Upper lobe of right lung (tissue), 1 donor: Measurements from ENCODE around the gene CDK10. TPM values are rescaled to one million over a fixed set of nuclear protein-coding genes. Genes with fewer than 3 reads are reported as not detected.
"Not testable (repeated sequence)": the region's sequence is repeated elsewhere in the genome, so short reads cannot be mapped to it uniquely, and the experiment has no call there.

Experiments
- ATAC-seq: fragments of 200-7000 bp; cut with Tn5 transposase; one replicate; pipeline ENCODE4 v1.9.1; 2020; ENCODE audit warnings: mild to moderate bottlenecking, moderate library complexity
- DNase-seq: peaks from one replicate; pipeline ENCODE4 v3.0.0-alpha.2; 2020
- H3K27ac ChIP-seq: fragments of 200-600 bp; one replicate; pipeline ENCODE4 v1.8.0; 2022
- H3K27me3 ChIP-seq: fragments of 200-600 bp; one replicate; pipeline ENCODE4 v1.8.0; 2022; ENCODE audit warnings: mild to moderate bottlenecking
- H3K36me3 ChIP-seq: fragments of 200-600 bp; one replicate; pipeline ENCODE4 v1.8.0; 2022
- H3K4me1 ChIP-seq: fragments of 200-600 bp; one replicate; pipeline ENCODE4 v1.8.0; 2022
- H3K4me3 ChIP-seq: fragments of 200-600 bp; one replicate; pipeline ENCODE4 v1.8.0; 2022; ENCODE audit warnings: mild to moderate bottlenecking
- H3K9me3 ChIP-seq: fragments of 200-600 bp; one replicate; pipeline ENCODE4 v1.8.0; 2022
- CTCF ChIP-seq: fragments of 200-600 bp; IDR thresholded peaks from one replicate; pipeline ENCODE4 v1.8.0; 2022; ENCODE audit warnings: antibody characterized with exemption
- intact Hi-C: fragments of 100-400 bp; cut with DNase I; formaldehyde crosslinking; loops from one replicate; pipeline ENCODE4 v1.11.0; 2022
- total RNA-seq: library from RNA; stranded (reverse); fragmentation: NEBNext Ultra II Directional; extraction: Animal tissue kit (Norgen Biotek cat#: 25700); gene quantifications from one replicate; pipeline ENCODE4 v1.2.1, GENCODE V29; 2021
- donor health status: DM: no; HTN: yes; CAD: no; lungs with severe emphysema.

CDK10 gene
- total RNA-seq, 1 donor from 2014 or later, result 81.5 TPM

GRCh38 chr16:89658221-89658879, 28.1 kb upstream of the CDK10 start:
- Histone ChIP-seq H3K4me3 (peak overlapping the region; percentile 97), H3K27me3 (no peaks in the 10 kb centered on the region), H3K4me1 (peaks cover 25% of the 10 kb centered on the region), H3K27ac (peak overlapping the region; percentile 88), H3K9me3 (no peaks in the 10 kb centered on the region), H3K36me3 (peaks cover 17% of the 10 kb centered on the region)
- intact Hi-C loops, result no loop called here
- DNase-seq, result no peak
- no peak for TF ChIP-seq CTCF
- peak; percentile 2 for ATAC-seq

- intact Hi-C loops, result no loop called here
- no peak for ATAC-seq
- no peak for TF ChIP-seq CTCF
Observed at GRCh38 chr16:89660146-89660545, 26.3 kb upstream of the CDK10 start.

GRCh38 chr16:89661215-89661614, 25.3 kb upstream of the CDK10 start:
- Histone ChIP-seq H3K4me1 (peaks cover 21% of the 10 kb centered on the region), H3K36me3 (peaks cover 20% of the 10 kb centered on the region), H3K27ac (no peak overlapping the region), H3K9me3 (no peaks in the 10 kb centered on the region), H3K27me3 (no peaks in the 10 kb centered on the region), H3K4me3 (no peak overlapping the region)
- DNase-seq (no peak), ATAC-seq (no peak)
- intact Hi-C loops, result no loop called here
- TF ChIP-seq CTCF, result no peak

More at GRCh38 chr16:89660146-89660545, 26.3 kb upstream of the CDK10 start:
- no peak for DNase-seq
- Histone ChIP-seq H3K4me1 (peaks cover 25% of the 10 kb centered on the region), H3K27me3 (no peaks in the 10 kb centered on the region), H3K36me3 (peaks cover 20% of the 10 kb centered on the region), H3K4me3 (no peak overlapping the region), H3K27ac (no peak overlapping the region), H3K9me3 (no peaks in the 10 kb centered on the region)

- H3K9me3 ChIP-seq, intact Hi-C loops, H3K27ac ChIP-seq, H3K4me3 ChIP-seq, H3K27me3 ChIP-seq, ATAC-seq, DNase-seq, H3K4me1 ChIP-seq: not testable (repeated sequence)
- peaks cover 20% of the 10 kb centered on the region for H3K36me3 ChIP-seq
Observed at GRCh38 chr16:89664238-89664637, 22.3 kb upstream of the CDK10 start.

- H3K27me3 ChIP-seq, intact Hi-C loops, H3K4me1 ChIP-seq, DNase-seq, H3K36me3 ChIP-seq, ATAC-seq, H3K4me3 ChIP-seq, H3K9me3 ChIP-seq, H3K27ac ChIP-seq: not testable (repeated sequence)
- peak; percentile 29 for TF ChIP-seq CTCF
Observed at GRCh38 chr16:89667000-89667399, 19.5 kb upstream of the CDK10 start.

GRCh38 chr16:89667633-89668032, 18.9 kb upstream of the CDK10 start:
- Histone ChIP-seq H3K4me1 (peaks cover 4% of the 10 kb centered on the region), H3K4me3 (no peak overlapping the region), H3K27ac (no peak overlapping the region), H3K27me3 (no peaks in the 10 kb centered on the region), H3K36me3 (peaks cover 8% of the 10 kb centered on the region), H3K9me3 (no peaks in the 10 kb centered on the region)
- intact Hi-C loops, result no loop called here
- no peak for TF ChIP-seq CTCF
- DNase-seq (no peak), ATAC-seq (no peak)
